ENCODE data around the gene RTKN2.

- TF ChIP-seq POLR2A (IDR thresholded peaks at IDR 0.05) (no peak), CTCF (IDR thresholded peaks at IDR 0.05) (no peak)
Measured at GRCh38 chr10:62258926-62259325, 9.7 kb downstream of the RTKN2 start.

Measured in Peyer's patch (tissue), 4 donors.